BE2C (cell line): ENCODE results near the gene PRR15L.

Source experiments
- DNase-seq: peaks from one replicate; pipeline ENCODE4 v3.0.0-alpha.2; 2020
- H3K27me3 ChIP-seq: fragments of 250-450 bp; sonication (Bioruptor Pico); 2 replicates; pipeline ENCODE4 v1.5.1; 2020; ENCODE audit warnings: mild to moderate bottlenecking
- H3K36me3 ChIP-seq: fragments of 250-450 bp; sonication (Bioruptor Pico); 2 replicates; pipeline ENCODE4 v1.5.1; 2020; ENCODE audit warnings: mild to moderate bottlenecking
- H3K4me1 ChIP-seq: fragments of 250-450 bp; sonication (Bioruptor Pico); 2 replicates; pipeline ENCODE4 v1.5.1; 2020
- H3K4me3 ChIP-seq: 2 replicates; pipeline ENCODE4 v1.5.1; 2011; ENCODE audit warnings: low read depth, low read length
- H3K9me3 ChIP-seq: fragments of 250-450 bp; sonication (Bioruptor Pico); 2 replicates; pipeline ENCODE4 v1.5.1; 2020
- CTCF ChIP-seq: IDR thresholded peaks from 2 replicates; pipeline ENCODE4 v1.5.1; 2012; ENCODE audit warnings: mild to moderate bottlenecking, low read depth, low read length

The PRR15L gene

GRCh38 chr17:47968836-47969235, 11.2 kb upstream of the PRR15L start:
- Histone ChIP-seq H3K27me3 (no peaks in the 10 kb centered on the region), H3K4me1 (peaks cover 6% of the 10 kb centered on the region), H3K9me3 (no peaks in the 10 kb centered on the region), H3K4me3 (no peak overlapping the region), H3K36me3 (peaks cover 3% of the 10 kb centered on the region; the same call in 1 of the 2 replicates)
- TF ChIP-seq CTCF, result no peak
- no peak for DNase-seq

DNA sequence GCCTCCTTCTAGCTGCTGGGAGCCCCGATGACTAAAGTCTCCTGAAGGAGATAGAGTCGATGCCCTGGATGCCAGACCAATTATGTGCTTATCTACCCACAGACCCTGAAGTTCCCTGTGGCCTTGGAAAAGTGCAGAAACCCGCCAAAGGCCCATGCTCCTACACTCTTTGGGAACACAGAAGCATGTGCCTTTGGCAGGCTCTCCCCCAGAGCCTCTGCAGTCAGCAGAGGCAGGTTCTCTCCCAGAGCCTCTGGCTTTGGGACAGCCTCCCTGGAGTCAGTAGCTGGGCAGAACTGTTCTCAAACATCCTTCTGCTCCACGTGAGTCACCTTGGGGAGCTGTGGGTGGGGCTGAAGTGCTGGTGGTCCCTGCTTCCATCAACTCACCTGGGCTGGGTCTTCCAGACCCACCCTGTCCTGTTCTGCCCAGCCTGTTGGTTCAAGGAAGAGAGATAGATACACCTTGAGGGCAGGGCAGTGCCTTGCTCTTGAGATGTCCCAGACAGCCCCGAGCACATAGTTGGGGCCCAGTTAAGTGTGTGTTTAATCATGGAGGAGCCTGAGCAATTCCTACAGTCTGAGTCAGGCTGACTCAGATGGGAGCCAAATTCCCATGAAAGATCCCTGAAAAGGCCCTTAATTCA, 10.0 kb upstream of the PRR15L start:
- Histone ChIP-seq H3K36me3 (no peaks in the 10 kb centered on the region), H3K27me3 (no peaks in the 10 kb centered on the region), H3K4me3 (no peak overlapping the region), H3K9me3 (no peaks in the 10 kb centered on the region), H3K4me1 (peaks cover 6% of the 10 kb centered on the region)
- no peak for TF ChIP-seq CTCF
- DNase-seq, result no peak

DNA sequence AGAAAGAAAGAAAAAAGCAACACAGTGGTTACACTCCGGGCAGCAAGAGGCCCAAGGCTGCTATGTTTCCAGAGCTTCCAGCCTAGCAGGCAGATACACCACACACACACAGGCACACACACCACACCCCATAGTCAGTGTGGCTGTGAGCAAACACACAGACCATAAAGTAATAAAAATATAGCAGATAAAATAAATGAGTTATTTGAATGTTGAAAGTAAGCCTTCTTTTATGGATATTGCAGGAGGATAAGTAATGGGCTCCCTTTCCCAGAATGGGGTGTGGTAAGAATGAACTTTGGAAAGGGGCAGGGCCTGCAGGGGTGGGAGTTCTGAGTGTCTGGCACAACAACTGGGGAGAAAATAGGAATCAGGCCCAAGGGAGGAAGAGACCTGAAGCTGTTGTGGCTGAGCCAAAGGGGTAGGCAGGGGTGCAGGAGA, 8.4 kb upstream of the PRR15L start:
- no peak overlapping the region for H3K4me3 ChIP-seq
- no peak for DNase-seq

GRCh38 chr17:47964856-47965255, 7.2 kb upstream of the PRR15L start:
- no peak for TF ChIP-seq CTCF
- H3K27me3 ChIP-seq, result no peaks in the 10 kb centered on the region
- H3K4me3 ChIP-seq, result no peak overlapping the region
- no peaks in the 10 kb centered on the region; the same call in 1 of the 2 replicates for H3K4me1 ChIP-seq
- no peak for DNase-seq
- H3K9me3 ChIP-seq, result no peaks in the 10 kb centered on the region
- H3K36me3 ChIP-seq, result no peaks in the 10 kb centered on the region

More for the DNA sequence above, 8.4 kb upstream of the PRR15L start:
- no peaks in the 10 kb centered on the region for H3K27me3 ChIP-seq
- H3K9me3 ChIP-seq, result no peaks in the 10 kb centered on the region
- H3K36me3 ChIP-seq, result no peaks in the 10 kb centered on the region
- TF ChIP-seq CTCF, result no peak
- peaks cover 6% of the 10 kb centered on the region for H3K4me1 ChIP-seq

- TF ChIP-seq CTCF, result no peak
- no peak overlapping the region for H3K4me3 ChIP-seq
- no peaks in the 10 kb centered on the region for H3K9me3 ChIP-seq
- no peaks in the 10 kb centered on the region for H3K36me3 ChIP-seq
- no peak for DNase-seq
- H3K27me3 ChIP-seq, result no peaks in the 10 kb centered on the region
- no peaks in the 10 kb centered on the region for H3K4me1 ChIP-seq
Measured at GRCh38 chr17:47962901-47963300, 5.2 kb upstream of the PRR15L start.

- no peak for TF ChIP-seq CTCF
- H3K27me3 ChIP-seq, result no peaks in the 10 kb centered on the region
- no peaks in the 10 kb centered on the region for H3K4me1 ChIP-seq
- no peak overlapping the region for H3K4me3 ChIP-seq
- no peaks in the 10 kb centered on the region for H3K36me3 ChIP-seq
- no peaks in the 10 kb centered on the region for H3K9me3 ChIP-seq
- DNase-seq, result no peak
Measured at GRCh38 chr17:47961406-47961805, 3.7 kb upstream of the PRR15L start.
